AG04450 (cell line): ENCODE data around the gene IDUA. TPM values are rescaled to one million over a fixed set of nuclear protein-coding genes. Genes with fewer than 3 reads are reported as not detected.

Source experiments
- CTCF ChIA-PET: fragments of 300-600, 350-600 bp; formaldehyde crosslinking; extraction: SDS; loops from one replicate; lab custom pipeline; 2022; ENCODE audit warnings: antibody characterized with exemption, inconsistent platforms; lab: Charles Lee
- POLR2A ChIA-PET: fragments of 350-600 bp; formaldehyde crosslinking; extraction: SDS; loops from one replicate; lab custom pipeline; 2021; ENCODE audit warnings: antibody characterized with exemption, inconsistent platforms; lab: Yijun Ruan, JAX
- DNase-seq: peaks from one replicate; pipeline ENCODE4 v3.0.0-alpha.2; 2011; ENCODE audit warnings: low read depth, low spot score
- H3K27ac ChIP-seq: one replicate; pipeline ENCODE4 v1.5.1; 2012; ENCODE audit warnings: low read depth, low read length, control low read depth
- H3K27me3 ChIP-seq: one replicate; pipeline ENCODE4 v1.6.0; 2012; ENCODE audit warnings: low read length; ENCODE audit not compliant: control insufficient read depth, insufficient read depth
- H3K4me3 ChIP-seq: 2 replicates; pipeline ENCODE4 v1.5.1; 2011; ENCODE audit warnings: mild to moderate bottlenecking, low read depth, low read length, control low read depth
- H3K9me3 ChIP-seq: 2 replicates; pipeline ENCODE4 v1.5.1; 2012; ENCODE audit warnings: low read length; ENCODE audit not compliant: control insufficient read depth, insufficient read depth
- polyA plus RNA-seq: library from polyadenylated mRNA; depleted of rRNA; stranded (reverse); fragments of >200 nt; gene quantifications from 2 replicates; pipeline ENCODE4 v1.2.3, GENCODE V29; 2011
- TF ChIP-seq, protein P1 (sequence below): IDR thresholded peaks from 2 replicates; pipeline ENCODE4 v1.5.1; 2011; ENCODE audit warnings: low read depth, low read length, control low read depth, inconsistent platforms

The IDUA gene
- polyA plus RNA-seq, 1 experiment: 3.9 TPM

GRCh38 chr4:1031346-1031745, 44.5 kb downstream of the IDUA start:
- H3K9me3 ChIP-seq: no peaks in the 10 kb centered on the region; the same call in 1 of the 2 replicates
- ChIA-PET CTCF (no interaction called here), POLR2A (no interaction called here)
- no peak for DNase-seq
- no peaks in the 10 kb centered on the region for H3K27me3 ChIP-seq
- no peak overlapping the region for H3K4me3 ChIP-seq
- TF ChIP-seq, protein P1, sequence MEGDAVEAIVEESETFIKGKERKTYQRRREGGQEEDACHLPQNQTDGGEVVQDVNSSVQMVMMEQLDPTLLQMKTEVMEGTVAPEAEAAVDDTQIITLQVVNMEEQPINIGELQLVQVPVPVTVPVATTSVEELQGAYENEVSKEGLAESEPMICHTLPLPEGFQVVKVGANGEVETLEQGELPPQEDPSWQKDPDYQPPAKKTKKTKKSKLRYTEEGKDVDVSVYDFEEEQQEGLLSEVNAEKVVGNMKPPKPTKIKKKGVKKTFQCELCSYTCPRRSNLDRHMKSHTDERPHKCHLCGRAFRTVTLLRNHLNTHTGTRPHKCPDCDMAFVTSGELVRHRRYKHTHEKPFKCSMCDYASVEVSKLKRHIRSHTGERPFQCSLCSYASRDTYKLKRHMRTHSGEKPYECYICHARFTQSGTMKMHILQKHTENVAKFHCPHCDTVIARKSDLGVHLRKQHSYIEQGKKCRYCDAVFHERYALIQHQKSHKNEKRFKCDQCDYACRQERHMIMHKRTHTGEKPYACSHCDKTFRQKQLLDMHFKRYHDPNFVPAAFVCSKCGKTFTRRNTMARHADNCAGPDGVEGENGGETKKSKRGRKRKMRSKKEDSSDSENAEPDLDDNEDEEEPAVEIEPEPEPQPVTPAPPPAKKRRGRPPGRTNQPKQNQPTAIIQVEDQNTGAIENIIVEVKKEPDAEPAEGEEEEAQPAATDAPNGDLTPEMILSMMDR: no peak
- no peak overlapping the region for H3K27ac ChIP-seq

GRCh38 chr4:1031956-1032795, 45.3 kb downstream of the IDUA start:
- DNase-seq: no peak
- ChIA-PET CTCF (no interaction called here), POLR2A (no interaction called here)
- Histone ChIP-seq H3K9me3 (no peaks in the 10 kb centered on the region; the same call in 1 of the 2 replicates), H3K27me3 (no peaks in the 10 kb centered on the region), H3K4me3 (no peak overlapping the region), H3K27ac (no peak overlapping the region)
- TF ChIP-seq, protein P1: no peak

- CTCF ChIA-PET: interaction anchor here (0.6 kb wide), 1 partner anchor 34 kb away, joined by 5 read pairs; no protein-coding TSS in a partner anchor
- no peaks in the 10 kb centered on the region; the same call in 1 of the 2 replicates for H3K9me3 ChIP-seq
- H3K27ac ChIP-seq: no peak overlapping the region
- DNase-seq: no peak
- H3K27me3 ChIP-seq: no peaks in the 10 kb centered on the region
- H3K4me3 ChIP-seq: no peak overlapping the region
- POLR2A ChIA-PET: no interaction called here
- TF ChIP-seq, protein P1: no peak
Observed at GRCh38 chr4:1032861-1033260, 46.0 kb downstream of the IDUA start.

GRCh38 chr4:1033840-1034551, 47.2 kb downstream of the IDUA start:
- ChIA-PET POLR2A (interaction anchor here (0.5 to 1.5 kb wide), 4 partner anchors 10 to 344 kb away, joined by 3 to 11 read pairs (median 4); no protein-coding TSS in a partner anchor), CTCF (interaction anchor here (1.0 kb wide), 1 partner anchor 659 kb away, joined by 3 read pairs; no protein-coding TSS in a partner anchor)
- no peak for DNase-seq
- H3K4me3 ChIP-seq: no peak overlapping the region
- H3K27ac ChIP-seq: no peak overlapping the region
- H3K27me3 ChIP-seq: no peaks in the 10 kb centered on the region
- TF ChIP-seq, protein P1: no peak
- no peaks in the 10 kb centered on the region; the same call in 1 of the 2 replicates for H3K9me3 ChIP-seq
